Measurements from ENCODE around the gene NOS1.

DNA sequence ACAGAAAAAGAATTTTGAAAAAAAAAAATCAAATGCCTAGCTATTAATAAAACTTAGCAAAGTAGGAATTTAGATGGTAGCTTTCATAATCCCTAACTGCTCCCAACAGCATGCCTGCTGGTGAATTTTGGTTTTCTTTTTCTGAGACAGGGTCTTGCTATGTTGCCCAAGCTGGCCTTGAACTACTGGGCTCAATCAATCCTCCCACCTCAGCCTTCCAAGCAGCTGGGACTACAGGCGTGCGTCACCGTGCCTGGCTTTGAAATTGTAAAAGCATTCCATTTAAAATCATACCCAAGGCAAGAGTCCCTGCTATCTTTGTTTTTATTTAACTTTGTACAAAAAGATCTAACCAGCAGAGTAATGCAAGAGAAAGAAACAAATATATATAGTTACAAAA, 191.9 kb downstream of the NOS1 start:
- TF ChIP-seq CTCF (IDR thresholded peaks at IDR 0.05) (no peak), POLR2A (IDR thresholded peaks at IDR 0.05) (no peak)
